NCI-H510A (cell line): Measurements from ENCODE around the gene ATP6V0C.
"Not testable (repeated sequence)": the region's sequence is repeated elsewhere in the genome, so short reads cannot be mapped to it uniquely, and the experiment has no call there.

Source experiments
- DNase-seq: peaks from one replicate; lab custom pipeline; 2025; lab: John Stamatoyannopoulos, UW

ATP6V0C gene

DNA sequence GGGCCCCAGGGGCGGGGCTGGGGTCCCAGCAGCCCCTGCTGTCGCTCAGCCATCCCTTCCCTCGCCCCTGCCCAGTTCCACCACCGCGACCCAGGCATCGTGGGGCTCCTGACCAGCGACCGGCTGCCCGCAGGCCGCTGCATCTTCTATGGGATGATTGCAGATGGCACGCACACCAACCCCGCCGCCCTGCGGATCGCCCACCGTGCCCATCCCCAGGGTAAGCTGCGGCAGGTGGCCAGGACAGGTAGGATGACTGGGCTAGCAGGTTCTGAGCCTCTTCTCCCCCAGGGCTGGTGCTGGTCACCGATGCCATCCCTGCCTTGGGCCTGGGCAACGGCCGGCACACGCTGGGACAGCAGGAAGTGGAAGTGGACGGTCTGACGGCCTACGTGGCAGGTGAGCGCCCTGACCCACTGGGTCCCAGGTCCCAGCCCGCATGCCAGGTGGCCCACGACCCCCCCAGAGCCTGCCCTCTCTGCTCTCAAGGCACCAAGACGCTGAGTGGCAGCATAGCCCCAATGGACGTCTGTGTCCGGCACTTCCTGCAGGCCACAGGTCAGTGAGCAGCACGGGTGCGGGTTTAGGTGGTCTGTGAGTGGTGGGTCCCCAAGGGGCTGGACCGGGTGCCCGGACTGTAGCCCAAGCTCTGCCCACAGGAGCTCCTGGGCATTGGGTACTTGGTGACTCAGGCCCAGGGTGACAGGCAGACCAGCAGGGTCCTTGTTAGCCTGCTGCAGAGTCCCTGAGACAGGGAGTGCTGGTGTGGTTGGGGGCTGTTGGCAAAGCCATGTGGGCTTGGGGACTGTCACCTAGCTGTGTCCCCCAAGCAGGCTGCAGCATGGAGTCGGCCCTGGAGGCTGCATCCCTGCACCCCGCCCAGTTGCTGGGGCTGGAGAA is 14.7 kb downstream of the ATP6V0C start:
- DNase-seq, result no peak

DNA sequence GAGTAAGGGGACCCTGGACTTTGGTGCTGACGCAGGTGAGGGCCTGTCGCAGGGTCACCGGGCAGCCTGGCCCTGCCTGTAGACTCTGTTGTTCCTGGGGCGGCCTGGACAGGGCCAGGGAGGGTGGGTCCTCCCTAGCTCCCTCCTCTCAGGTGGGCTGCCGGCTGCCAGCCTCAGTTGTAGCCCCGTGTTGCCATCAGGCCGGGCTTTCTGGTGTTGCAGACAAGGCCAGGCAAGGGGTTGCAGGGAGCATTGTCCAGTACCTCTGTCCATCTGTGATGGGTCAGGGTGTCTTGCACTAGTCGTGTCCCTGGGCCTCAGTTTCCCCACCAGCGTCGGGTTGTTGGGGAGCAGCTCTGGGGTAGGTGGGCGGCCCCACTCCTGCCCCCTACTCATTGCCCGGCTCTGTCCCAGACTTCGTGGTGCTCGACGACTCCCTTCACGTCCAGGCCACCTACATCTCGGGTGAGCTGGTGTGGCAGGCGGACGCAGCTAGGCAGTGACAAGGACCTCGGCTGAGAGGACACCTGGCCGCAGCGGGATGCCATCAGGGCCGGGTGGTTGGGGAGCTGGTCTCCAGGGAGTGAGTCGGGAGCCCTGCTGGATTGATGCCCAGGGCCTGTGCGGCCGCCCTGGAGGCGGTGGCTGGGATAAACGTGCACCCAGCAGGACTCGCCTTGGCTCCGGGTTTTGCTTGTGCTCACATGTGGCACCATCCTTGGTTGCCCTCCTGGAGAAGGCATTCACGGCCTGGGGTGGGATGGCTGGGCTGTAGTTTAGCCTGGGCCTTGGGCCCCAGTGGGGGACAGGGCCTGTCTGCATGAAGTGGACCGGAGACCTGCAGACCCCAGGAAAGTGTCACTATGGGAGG is 15.5 kb downstream of the ATP6V0C start:
- no peak for DNase-seq

DNA sequence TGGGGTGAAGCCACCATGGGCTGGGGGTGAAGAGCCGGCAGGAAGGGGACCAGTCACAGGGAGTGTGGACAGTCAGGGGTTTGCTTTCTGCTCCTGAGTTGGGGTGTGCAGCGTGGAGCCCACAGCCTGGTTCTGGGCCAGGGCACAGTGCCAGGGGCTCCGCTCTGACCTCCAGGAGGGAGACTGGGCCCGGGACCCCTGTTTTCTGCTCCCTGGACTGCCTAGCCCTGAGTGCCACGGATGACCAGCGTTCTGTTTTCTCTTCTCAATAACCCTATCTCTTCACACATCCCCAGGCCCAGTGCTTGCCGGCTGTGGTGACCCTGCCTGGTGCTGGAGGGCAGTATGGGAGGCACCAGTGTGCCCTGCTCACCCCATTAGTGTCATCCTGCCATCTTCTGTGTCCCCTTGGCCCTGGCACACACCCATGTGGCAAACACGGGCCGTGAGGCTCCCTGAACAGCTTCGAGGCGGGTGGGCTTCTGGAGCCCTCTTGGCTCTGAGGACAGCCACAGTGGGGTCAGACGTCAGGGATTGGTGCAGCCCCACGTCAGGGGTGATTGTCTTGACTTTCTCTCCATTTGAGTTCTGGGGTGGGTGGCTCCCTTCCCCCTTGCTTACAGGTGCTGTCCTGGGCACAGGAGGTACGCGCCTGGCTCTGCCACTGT is 16.3 kb downstream of the ATP6V0C start:
- no peak for DNase-seq

DNA sequence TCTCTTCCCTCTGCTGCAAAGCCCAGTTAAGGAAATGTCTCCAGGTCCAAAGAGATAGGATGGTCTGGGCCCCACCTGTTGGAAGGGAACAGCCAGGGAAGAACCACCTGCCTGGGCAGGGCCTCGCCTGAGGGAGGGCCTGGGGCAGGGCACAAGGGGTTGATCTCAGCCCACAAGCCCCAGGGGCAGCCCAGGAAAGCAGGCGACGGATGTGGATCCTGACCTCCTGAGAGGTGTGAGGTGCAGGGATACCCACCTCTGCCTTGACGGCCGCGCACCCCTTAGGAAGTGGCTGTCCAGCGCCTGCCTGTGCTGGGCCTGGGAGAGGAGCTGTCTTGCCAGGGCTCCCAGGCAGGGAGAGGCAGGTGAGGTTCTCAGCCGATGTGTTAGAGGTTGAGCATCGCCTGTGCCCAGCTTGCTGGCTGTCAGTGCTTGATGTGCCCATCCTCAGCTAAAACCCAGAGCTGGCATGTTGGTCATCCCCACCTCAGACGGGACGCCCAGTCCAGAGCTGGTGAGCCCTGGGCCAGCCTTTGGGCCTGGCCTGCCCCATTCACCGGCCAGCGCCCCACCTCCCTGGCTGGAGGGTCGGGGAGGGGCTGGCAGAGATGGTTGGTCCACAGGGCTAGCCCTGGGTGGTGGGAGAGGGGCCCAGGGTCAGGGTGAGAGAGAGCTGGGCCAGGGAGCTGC is 17.0 kb downstream of the ATP6V0C start:
- no peak for DNase-seq

DNA sequence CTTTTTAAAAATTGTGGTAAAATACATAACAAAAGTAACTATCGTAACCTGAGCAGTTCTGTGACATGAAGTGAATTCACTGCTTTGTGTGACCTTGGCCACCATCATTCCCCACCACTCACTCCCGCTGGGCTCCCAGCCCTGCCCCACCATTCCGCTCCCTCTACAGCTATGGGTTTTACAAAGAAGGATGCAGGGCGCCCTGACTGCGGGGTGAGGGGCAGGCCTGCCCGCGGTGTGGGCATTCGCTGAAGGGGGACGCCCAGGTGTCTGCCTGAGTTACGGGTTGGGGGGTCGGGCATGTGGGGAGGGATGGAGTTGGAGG is 17.6 kb downstream of the ATP6V0C start, which contains the start of gene CEMP1:
CEMP1 (minus strand) TSS at position 38 of the 325 bp plus-strand sequence. CDS start 335 bp downstream, outside the sequence.
- DNase-seq, result no peak

DNA sequence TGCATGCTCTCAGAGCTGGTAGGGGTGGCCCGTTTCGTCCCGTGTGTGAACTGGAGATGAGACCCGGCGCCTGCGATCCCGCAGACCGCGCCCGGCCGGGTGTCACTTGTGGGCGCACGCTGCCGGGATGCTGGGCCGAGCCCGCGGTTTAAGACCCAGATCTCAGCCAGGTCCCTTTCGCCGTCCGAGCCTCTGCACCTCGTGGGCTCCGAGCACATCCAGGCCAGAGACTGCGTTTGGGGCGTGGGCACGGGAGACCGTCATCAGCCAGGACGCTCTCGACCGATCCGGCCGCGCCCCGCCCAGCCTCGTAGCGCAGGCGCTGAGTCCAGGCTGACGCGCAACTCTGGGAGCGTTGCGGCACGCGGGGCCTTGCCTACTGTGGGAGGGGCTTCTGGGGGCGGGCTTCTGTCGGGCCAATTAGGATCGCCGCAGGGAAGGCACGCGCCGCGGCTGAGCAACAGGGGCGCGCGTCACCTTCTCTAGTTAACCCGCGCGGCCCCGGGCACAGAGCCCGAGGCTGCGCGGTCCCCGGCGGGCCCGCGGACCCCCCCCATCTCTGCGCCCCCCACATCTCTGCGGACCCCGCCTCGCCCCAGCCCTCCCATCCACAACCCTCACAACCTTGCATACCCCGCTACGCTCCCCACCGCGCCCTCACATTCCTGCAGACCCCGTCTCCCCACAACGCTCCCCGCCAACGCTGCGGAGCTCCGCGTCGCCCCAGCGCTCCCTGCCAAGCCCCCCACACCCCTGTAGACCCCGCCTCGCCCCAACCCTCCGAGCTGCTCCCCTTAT is 18.1 kb downstream of the ATP6V0C start:
- DNase-seq, result peak; percentile 89

DNA sequence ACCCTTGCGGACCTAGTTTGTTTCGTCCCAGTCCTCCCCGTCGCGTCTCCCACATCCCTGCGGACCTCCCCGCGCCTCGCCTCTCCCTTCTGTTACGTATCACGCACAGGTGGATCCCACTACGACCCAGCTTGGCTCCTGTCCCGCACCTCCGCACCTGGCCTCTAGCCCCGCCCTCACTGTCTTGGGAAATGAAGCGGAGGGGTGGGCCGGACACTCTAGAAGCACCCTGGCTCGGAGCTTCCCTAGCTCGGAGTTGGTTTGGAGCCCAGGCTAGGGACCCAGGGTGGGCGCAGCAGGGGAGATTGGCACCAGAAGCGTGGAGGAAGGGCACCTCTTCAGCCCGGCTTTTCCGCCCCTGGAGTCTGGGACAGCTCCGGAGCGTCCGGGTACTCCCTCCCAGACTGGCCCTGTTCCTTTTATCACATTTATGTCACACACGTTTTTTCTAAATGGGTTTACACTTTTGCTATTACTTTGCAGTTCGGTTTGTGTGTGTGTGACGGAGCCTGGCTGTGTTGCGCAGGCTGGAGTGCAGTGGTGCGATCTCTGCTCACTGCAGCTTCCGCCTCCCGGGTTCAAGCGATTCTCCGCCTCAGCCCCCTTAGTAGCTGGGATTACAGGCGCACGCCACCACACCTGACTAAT is 18.9 kb downstream of the ATP6V0C start:
- no peak for DNase-seq

DNA sequence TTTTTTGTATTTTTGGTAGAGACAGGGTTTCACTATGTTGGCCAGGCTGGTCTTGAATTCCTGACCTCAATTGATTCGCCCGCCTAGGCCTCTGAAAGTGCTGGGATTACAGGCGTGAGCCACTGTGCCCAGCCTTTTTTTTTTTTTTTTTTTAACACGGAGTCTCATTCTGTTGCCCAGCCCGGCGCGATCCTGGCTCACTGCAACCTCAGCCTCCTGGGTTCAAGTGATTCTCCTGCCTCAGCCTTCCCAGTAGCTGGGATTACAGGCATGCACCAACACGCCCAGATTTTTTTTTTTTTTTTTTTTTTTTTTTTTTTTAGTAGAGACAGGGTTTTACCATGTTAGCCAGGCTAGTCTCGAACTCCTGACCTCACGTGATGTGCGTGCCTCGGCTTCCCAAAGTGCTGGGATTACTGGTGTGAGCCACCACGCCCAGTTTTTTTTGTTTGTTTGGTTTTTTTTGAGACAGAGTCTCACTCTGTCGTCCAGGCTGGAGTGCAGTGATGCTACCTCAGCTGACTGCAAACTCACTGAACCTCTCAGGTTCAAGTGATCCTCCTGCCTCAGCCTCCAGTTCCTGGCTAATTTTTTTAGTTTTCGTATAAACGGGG is 19.5 kb downstream of the ATP6V0C start:
- not testable (repeated sequence) for DNase-seq

DNA sequence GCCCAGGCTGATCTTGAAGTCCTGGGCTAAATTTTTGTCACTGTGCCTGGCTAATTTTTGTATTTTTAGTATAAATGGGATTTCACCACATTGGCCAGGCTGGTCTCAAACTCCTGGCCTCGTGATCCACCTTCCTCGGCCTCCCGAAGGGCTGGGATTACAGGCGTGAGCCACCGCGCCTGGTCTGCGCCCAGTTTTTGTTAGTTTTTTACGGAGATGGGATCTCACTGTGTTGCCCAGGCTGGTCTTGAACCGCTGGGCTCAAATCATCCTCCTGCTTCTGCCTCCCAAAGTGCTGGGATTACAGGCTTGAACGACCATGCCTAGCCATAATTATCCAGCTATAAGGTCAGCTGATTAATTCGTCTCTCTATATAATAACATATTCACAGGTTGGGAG is 20.2 kb downstream of the ATP6V0C start:
- no peak for DNase-seq

DNA sequence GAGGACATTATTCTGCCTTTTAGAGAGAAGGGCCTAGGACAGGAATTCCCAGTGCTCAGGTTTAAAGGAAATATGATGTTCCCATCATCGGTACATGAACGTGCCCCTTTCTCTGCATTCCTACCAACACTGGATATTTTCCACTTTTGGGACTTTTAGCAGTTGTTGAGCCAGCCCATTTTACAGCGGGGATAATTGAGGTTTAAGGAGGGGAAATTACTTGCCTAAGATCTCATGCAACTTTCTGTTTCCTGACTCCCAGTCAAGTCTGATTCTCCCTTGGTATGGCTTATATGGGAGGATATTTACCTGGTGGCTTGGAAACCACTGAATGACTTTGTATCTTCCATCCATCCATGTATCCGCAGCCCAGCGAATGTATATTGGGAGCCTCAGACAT is 20.6 kb downstream of the ATP6V0C start:
- DNase-seq, result not testable (repeated sequence)

DNA sequence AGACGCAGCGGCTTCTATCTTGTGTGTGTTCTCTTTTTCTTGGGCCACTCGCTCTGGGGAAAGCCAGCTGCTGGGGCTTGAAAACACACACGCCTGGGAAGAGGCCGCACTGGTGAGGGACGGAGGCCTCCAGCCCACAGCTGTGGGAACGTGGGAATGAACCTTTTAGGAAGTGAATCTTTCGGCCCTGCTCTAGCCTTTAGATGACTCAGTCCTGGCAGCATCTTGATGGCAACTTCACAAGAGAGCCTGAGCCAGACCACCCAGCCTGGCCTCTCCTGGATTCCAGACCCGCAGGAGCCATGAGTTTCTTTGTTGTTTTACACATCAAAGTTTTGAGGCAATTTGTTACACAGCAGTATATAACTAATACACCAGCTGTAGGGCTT is 21.9 kb downstream of the ATP6V0C start:
- DNase-seq, result no peak

DNA sequence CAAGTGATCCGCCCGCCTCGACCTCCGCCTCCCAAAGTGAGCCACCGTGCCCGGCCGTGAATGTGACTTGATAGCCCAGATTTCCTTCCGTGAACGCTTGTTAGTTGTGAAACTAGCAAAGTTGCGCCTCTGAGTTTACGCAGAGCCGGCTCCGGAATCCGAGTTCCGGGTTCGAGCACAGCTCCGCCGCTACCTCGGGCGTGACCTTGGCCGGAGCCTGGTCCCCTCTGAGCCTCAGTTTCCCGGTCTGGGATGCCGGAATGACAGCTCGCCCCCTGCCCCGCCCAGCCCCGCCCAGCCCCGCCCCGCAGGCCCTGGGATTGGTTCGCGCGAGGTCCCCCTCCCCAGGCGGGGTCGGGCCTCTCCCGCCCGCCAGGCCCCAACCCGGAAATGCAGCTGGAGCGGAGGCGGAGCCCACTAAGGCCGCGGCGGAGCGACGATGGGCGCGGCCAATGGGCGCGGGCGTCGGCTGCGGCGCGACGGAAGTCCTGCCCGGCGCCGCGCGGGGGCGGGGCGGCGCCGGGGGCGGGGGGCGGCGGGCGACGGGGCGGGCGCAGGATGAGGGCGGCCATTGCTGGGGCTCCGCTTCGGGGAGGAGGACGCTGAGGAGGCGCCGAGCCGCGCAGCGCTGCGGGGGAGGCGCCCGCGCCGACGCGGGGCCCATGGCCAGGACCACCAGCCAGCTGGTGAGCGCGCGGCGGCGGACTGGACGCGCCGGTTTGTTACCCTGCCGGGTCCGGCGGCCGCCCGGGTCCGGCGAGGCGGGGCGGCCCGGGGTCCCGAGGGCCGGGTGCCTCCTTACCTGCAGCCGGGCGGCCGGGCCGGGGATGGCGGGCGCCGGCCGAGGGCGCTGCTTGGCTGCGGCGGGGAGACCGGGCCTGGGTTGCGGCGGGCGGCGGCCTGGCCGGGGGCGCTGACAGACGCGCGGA is 24.0 kb downstream of the ATP6V0C start, which contains the start of gene PDPK1:
PDPK1 (plus strand) TSS at position 571 of the 929 bp plus-strand sequence; CDS start at position 663, 92 bp downstream.
- DNase-seq, result peak; percentile 68

DNA sequence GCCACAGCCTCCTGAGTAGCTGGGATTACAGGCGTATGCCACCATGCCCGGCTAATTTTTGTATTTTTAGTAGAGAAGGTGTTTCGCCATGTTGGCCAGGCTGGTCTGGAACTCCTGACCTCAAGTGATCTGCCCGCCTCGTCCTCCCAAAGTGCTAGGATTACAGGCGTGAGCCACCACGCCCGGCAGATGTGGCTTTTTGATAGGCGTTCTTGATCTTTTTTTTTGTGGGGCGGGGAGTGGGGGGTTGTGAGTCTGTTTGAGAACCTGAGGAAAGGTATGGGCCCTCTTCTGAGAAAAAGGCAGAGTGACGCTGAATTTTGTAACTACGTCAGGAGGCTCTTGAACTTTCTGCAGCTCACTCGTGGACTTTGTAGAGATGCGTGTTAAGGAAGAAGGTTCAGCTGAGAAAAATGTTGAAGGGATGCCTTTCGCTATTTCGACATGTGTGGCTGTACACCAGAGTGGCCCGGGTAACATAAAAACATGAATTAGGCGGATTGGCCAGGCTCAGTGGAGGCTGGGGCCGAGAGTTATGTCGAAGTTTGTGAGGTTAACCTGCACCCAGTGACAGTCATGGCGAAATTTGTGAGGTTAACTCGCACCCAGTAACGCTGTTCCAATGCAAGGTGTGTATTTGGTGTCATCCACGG is 25.6 kb downstream of the ATP6V0C start:
- not testable (repeated sequence) for DNase-seq

DNA sequence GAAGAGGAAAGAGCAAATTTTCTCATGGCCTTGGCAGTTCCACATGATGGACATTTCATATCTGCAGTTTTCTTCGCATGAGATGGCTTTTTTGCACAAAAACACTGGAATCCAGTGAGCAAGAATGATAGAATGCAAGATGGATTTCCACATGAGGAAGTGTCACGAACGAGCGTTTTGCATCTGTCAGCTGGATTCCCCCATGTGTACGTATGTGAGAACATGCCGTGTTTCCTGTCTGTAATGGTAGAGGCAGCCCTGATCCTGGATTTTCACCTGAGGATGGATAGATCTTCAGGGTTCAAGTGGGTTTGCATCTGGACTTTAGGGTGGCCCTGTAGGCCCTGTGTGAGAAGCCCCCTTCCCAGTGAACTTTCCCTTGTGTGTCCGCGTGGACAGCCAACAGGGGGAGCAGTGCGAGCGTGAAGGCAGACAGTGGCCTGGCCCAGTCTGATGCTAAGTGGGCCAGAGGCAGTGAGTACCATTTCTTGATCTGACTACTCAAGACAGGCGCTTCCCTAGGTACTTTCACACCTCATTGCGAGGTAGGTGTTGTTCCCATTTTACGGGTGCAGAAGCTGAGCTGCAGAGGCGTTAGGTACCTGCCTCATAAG is 26.2 kb downstream of the ATP6V0C start:
- not testable (repeated sequence) for DNase-seq

DNA sequence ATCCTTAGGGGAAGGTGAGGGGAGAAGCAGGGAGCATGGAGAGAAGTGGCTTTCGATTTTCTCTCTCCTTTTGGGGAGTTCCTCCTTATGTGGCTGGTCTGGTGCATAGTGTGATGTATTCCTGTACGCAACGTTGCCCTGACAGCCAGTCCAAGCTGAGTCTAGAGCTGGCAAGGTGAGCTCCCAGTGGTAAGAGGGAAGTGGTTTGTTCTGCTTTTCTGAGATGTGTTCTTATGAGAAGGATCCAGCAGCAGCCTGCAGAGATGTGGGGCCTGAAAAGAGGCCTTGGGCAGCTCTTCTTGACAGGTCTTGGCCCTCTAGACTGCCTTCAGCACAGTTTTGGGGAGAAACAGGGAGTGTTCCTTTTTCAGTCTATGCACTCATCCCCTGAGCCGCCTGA is 27.2 kb downstream of the ATP6V0C start:
- not testable (repeated sequence) for DNase-seq

DNA sequence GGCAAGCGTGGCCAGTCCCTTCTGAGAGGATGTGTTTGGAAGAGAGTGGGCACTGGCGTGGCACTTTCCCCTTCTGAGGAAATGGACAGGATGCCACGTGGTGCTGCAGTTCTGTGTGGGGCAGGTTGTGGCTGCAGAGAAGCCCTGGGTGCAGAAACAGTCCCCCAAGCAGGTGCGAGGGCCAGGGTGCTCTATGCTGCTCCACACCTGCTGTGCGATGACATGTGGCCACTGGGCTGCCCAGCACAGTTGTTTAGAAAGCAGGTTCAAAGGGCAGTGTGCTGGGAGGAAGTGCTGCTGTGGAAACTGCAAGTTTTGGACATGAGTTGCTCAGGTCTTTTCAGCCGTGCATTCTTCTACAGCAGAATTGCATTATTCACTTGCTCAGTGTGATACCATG is 27.7 kb downstream of the ATP6V0C start:
- not testable (repeated sequence) for DNase-seq

DNA sequence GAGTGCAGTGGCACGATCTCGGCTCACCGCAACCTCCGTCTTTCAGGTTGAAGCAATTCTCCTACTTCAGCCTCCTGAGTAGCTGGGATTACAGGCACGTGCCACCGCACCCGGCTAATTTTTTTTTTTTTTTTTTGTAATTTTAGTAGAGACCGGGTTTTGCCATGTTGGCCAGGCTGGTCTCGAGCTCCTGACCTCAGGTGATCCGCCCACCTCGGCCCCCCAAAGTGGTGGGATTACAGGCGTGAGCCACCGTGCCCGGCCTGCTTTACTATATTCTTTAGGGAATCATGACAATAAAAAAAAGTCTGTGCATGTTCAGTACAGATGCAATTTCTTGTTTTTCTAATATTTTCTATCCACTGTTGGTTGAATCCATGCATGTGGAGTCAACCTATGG is 30.0 kb downstream of the ATP6V0C start:
- DNase-seq, result not testable (repeated sequence)
